B cell (primary cell): ENCODE results near the gene DDI2.

Source experiments
- CTCF ChIP-seq: fragments of 200-600 bp; IDR thresholded peaks from one replicate; pipeline ENCODE4 v1.8.0; 2022; ENCODE audit warnings: antibody characterized with exemption, mild to moderate bottlenecking
- EZH2 ChIP-seq: IDR thresholded peaks from 2 replicates; pipeline ENCODE4 v1.6.1; 2012; ENCODE audit warnings: borderline replicate concordance, low read depth, mild to moderate bottlenecking, moderate library complexity, low read length; ENCODE audit not compliant: insufficient read depth, poor library complexity, severe bottlenecking

- TF ChIP-seq EZH2 (no peak), CTCF (no peak)
Observed at GRCh38 chr1:15700508-15700907, 83.2 kb downstream of the DDI2 start.
